Measurements from ENCODE around the gene HSPB7. TPM values are rescaled to one million over a fixed set of nuclear protein-coding genes. Genes with fewer than 3 reads are reported as not detected.

The HSPB7 gene
- total RNA-seq, 1 experiment from 2014 or later = not detected

GRCh38 chr1:15965228-15965767 is 52.5 kb downstream of the HSPB7 start:
- Histone ChIP-seq H2BK12ac (ENCODE audit: insufficient read length, low read depth, low read length) (no peak overlapping the region), H3K23ac (ENCODE audit: insufficient read length, low read depth, low read length) (no peak overlapping the region), H2BK15ac (ENCODE audit: low read depth, low read length) (no peak overlapping the region), H2BK5ac (ENCODE audit: insufficient read length, low read length) (no peak overlapping the region), H3K27me3 (ENCODE audit: insufficient read depth, low read length) (no peaks in the 10 kb centered on the region), H3K4me1 (ENCODE audit: insufficient read depth, low read length) (no peaks in the 10 kb centered on the region), H3K9ac (ENCODE audit: extremely low read depth, insufficient read length, low read length) (no peak overlapping the region), H4K8ac (replicated peaks; ENCODE audit: insufficient read length, low read depth, low read length) (no peak overlapping the region), H3K79me2 (ENCODE audit: insufficient read depth, low read length) (no peaks in the 10 kb centered on the region), H2BK20ac (ENCODE audit: low read depth, low read length, poor library complexity, severe bottlenecking) (no peak overlapping the region), H3K79me1 (ENCODE audit: insufficient read depth, low read depth, low read length, poor library complexity, severe bottlenecking) (no peaks in the 10 kb centered on the region), H2AK5ac (ENCODE audit: insufficient read length, low read length) (no peak overlapping the region), H4K20me1 (ENCODE audit: control insufficient read depth, insufficient read depth, insufficient read length) (no peaks in the 10 kb centered on the region), H3K56ac (ENCODE audit: insufficient read length, low read depth, low read length) (no peak overlapping the region), H3K23me2 (ENCODE audit: insufficient read length, low read depth, low read length, poor library complexity, severe bottlenecking) (no peaks in the 10 kb centered on the region), H3K18ac (ENCODE audit: insufficient read length, low read depth, low read length) (no peak overlapping the region), H4K91ac (ENCODE audit: insufficient read length, low read depth, low read length) (no peak overlapping the region), H3T11ph (ENCODE audit: low read length) (no peak overlapping the region), H2AFZ (ENCODE audit: low read length) (no peak overlapping the region), H2BK120ac (ENCODE audit: low read depth, low read length, poor library complexity, severe bottlenecking) (no peak overlapping the region), H3K4ac (ENCODE audit: low read depth, low read length) (no peak overlapping the region), H3K4me2 (ENCODE audit: insufficient read depth, insufficient read length, low read length) (no peak overlapping the region), H4K5ac (ENCODE audit: insufficient read length, low read depth, low read length) (no peak overlapping the region), H3K14ac (ENCODE audit: insufficient read depth, low read length) (no peak overlapping the region), H3K9me3 (ENCODE audit: control insufficient read depth, low read depth, low read length) (no peaks in the 10 kb centered on the region), H3K27ac (ENCODE audit: insufficient read length, low read depth, low read length) (no peak overlapping the region)
- no peak overlapping the region for H3K4me3 Mint-ChIP-seq
- H3K36me3 Mint-ChIP-seq (ENCODE audit: insufficient read depth in 1 of 3, low read depth in 3 of 3) = peaks cover 14 to 23% (median 23%) of the 10 kb centered on the region in 3 experiments
- peaks cover 25% of the 10 kb centered on the region for H3K27me3 Mint-ChIP-seq (ENCODE audit: low read depth)
- H3K4me1 Mint-ChIP-seq = peaks cover 15 to 16% of the 10 kb centered on the region in 2 experiments
- peaks cover 4 to 9% of the 10 kb centered on the region in 2 experiments; a peak in 4 of 5 replicates for H3K9me3 Mint-ChIP-seq
- no CpG with 5 or more reads among the region's 7 CpGs for WGBS (ENCODE audit: extremely low coverage, insufficient read length, low lambda C conversion rate)
- H3K27ac Mint-ChIP-seq = no peak overlapping the region
- no peak for DNase-seq
- TF ChIP-seq CTCF (conservative IDR thresholded peaks at IDR 0.05) = no peak

Other genes starting within 250 kb of the HSPB7 start
- 2.0 and 2.6 TPM in 2 replicates for gene UQCRHL, start 210.4 kb downstream of the HSPB7 start, total RNA-seq (2021)
- gene SPEN, start 170.3 kb downstream of the HSPB7 start, total RNA-seq (2021) = 54.3 and 59.6 TPM in 2 replicates
- 16.5 and 16.7 TPM in 2 replicates for gene ZBTB17, start 41.9 kb downstream of the HSPB7 start, total RNA-seq (2021)
- gene SRARP, start 13.8 kb downstream of the HSPB7 start, total RNA-seq (2021) = not detected in 2 replicates
- gene CLCNKA, start 4.0 kb upstream of the HSPB7 start, total RNA-seq (2021) = 0.37 and 0.98 TPM in 2 replicates
- 1.7 and 1.8 TPM in 2 replicates for gene CLCNKB, start 25.7 kb upstream of the HSPB7 start, total RNA-seq (2021)
- gene FAM131C, start 55.6 kb upstream of the HSPB7 start, total RNA-seq (2021) = 0.48 and 0.61 TPM in 2 replicates
- 32.8 and 33.1 TPM in 2 replicates for gene EPHA2, start 138.0 kb upstream of the HSPB7 start, total RNA-seq (2021)
- 18.5 and 21.1 TPM in 2 replicates for gene ARHGEF19, start 194.6 kb upstream of the HSPB7 start, total RNA-seq (2021)
- gene CPLANE2, start 219.1 kb upstream of the HSPB7 start, total RNA-seq (2021) = 6.3 and 7.7 TPM in 2 replicates